ENCODE results near the gene POMT1. TPM values are rescaled to one million over a fixed set of nuclear protein-coding genes. Genes with fewer than 3 reads are reported as not detected.

The POMT1 gene
- total and polyA plus RNA-seq, 2 donors (not counting 3 experiments of a cell fraction or from before 2014, with no cell fraction given), result 44.7 to 53.9 TPM

DNA sequence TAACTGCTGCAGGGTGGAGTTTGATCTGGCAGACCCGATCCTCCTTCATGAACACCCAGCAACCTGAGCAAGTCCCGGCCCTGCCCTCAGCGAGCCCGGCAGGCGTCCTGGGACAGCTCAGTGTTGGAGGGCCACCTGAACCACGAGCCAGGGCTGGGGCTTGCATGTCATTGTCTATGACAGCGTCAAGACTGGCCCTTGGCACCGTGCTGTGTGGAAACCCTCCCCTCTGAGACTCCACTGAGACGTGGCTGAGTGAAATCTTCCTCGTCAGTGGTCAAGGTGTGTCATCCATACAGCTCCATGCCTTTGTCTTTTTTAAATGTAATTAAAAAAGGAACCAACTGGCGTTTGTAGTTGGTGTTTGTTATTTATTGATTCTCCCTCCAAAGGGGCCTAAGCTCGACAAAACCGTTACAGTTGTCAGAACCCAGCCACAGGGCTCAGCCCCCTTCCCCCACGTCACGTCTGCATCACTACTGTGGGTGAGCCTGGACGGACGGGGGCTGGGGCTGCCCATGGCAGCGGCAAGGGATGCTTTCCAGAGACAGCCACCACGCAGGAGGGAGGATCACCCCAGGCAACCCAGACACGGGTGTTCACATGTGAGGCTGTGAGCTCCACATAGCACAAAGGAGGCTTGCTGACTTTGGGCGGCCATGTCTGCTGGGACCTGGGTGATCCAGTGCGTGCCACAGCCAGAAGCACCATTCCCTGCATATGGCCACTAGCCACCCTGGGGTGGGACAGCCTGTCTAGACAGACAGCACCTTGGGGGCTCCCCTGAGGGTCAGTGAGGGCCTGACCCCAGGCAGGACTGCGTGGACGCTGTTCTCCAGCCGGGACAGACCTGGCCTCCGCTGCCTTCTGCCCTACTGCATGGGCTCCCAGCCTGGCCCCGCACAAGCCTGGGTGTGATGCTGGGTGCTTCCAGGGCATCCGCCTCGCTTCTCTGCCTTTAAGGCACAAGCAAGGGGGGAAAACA lies 21.0 kb downstream of the POMT1 start:
- no peaks in the 10 kb centered on the region for H3K9me3 ChIP-seq (replicated peaks; ENCODE audit: control insufficient read depth, insufficient read depth, low read length)
- DNase-seq (ENCODE audit: low read depth, low spot score), result no peak
- no peak for TF ChIP-seq GATA2 (IDR thresholded peaks at IDR 0.05; ENCODE audit: insufficient read depth, insufficient read length, low read depth, low read length)
- no peak for TF ChIP-seq JUN (IDR thresholded peaks at IDR 0.05; ENCODE audit: borderline replicate concordance, insufficient read depth, insufficient read length, low read depth)
- no peak for TF ChIP-seq POLR2AphosphoS5 (IDR thresholded peaks at IDR 0.05; ENCODE audit: insufficient read depth, low read depth, low read length)
- TF ChIP-seq, protein P1, sequence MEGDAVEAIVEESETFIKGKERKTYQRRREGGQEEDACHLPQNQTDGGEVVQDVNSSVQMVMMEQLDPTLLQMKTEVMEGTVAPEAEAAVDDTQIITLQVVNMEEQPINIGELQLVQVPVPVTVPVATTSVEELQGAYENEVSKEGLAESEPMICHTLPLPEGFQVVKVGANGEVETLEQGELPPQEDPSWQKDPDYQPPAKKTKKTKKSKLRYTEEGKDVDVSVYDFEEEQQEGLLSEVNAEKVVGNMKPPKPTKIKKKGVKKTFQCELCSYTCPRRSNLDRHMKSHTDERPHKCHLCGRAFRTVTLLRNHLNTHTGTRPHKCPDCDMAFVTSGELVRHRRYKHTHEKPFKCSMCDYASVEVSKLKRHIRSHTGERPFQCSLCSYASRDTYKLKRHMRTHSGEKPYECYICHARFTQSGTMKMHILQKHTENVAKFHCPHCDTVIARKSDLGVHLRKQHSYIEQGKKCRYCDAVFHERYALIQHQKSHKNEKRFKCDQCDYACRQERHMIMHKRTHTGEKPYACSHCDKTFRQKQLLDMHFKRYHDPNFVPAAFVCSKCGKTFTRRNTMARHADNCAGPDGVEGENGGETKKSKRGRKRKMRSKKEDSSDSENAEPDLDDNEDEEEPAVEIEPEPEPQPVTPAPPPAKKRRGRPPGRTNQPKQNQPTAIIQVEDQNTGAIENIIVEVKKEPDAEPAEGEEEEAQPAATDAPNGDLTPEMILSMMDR (IDR thresholded peaks at IDR 0.05; ENCODE audit: extremely low read depth in 1 of 2, insufficient read depth in 1 of 2, low read depth in 1 of 2, low read length in 2 of 2), result no peak
- no peak for TF ChIP-seq EZH2 (IDR thresholded peaks at IDR 0.05; ENCODE audit: borderline replicate concordance, low read depth, low read length, severe bottlenecking)
- TF ChIP-seq FOS (IDR thresholded peaks at IDR 0.05; ENCODE audit: borderline replicate concordance, insufficient read depth, low read length), result no peak
- no peak for TF ChIP-seq POLR2A (IDR thresholded peaks at IDR 0.05; ENCODE audit: low read depth, low read length)
- TF ChIP-seq MYC (IDR thresholded peaks at IDR 0.05; ENCODE audit: low read depth, low read length), result no peak
- TF ChIP-seq, protein P2, sequence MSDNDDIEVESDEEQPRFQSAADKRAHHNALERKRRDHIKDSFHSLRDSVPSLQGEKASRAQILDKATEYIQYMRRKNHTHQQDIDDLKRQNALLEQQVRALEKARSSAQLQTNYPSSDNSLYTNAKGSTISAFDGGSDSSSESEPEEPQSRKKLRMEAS (IDR thresholded peaks at IDR 0.05; ENCODE audit: insufficient read depth, insufficient read length), result no peak
- ChIA-PET CTCF (no interaction called here), POLR2A (interaction anchor here (0.6 kb wide), 1 partner anchor 136 kb away, joined by 9 read pairs; no protein-coding TSS in a partner anchor)
- BruUV-seq (replicated peaks), result no TSS peak
- peaks cover 14 to 56% of the 10 kb centered on the region in 2 experiments for H3K36me3 ChIP-seq (ENCODE audit: control insufficient read depth in 2 of 2, extremely low read depth in 1 of 2, insufficient read depth in 2 of 2, low read length in 2 of 2)
- no peaks in the 10 kb centered on the region for H3K9me1 ChIP-seq (replicated peaks; ENCODE audit: control insufficient read depth, extremely low read depth, insufficient read depth, low read length)
- H3K27me3 ChIP-seq (ENCODE audit: control insufficient read depth in 2 of 2, insufficient read depth in 2 of 2, low read length in 2 of 2), result no peaks in the 10 kb centered on the region
- no peak overlapping the region for H2AFZ ChIP-seq (ENCODE audit: low read depth, low read length)
- H4K20me1 ChIP-seq (replicated peaks; ENCODE audit: control insufficient read depth, extremely low read depth, insufficient read depth, low read length), result no peaks in the 10 kb centered on the region
- intact Hi-C loops (cut with micrococcal nuclease), result no loop called here
- no peak for FAIRE-seq
- no peaks in the 10 kb centered on the region for H3K4me1 ChIP-seq (ENCODE audit: control insufficient read depth, extremely low read depth, insufficient read depth, low read length)
- no peaks in the 10 kb centered on the region for H3K79me2 ChIP-seq (ENCODE audit: control insufficient read depth, insufficient read depth, low read length)
- no peak overlapping the region for H3K4me3 ChIP-seq (replicated peaks in 1 of 3; ENCODE audit: insufficient read depth in 1 of 3, low read depth in 1 of 3, low read length in 3 of 3)
- no peak overlapping the region for H3K4me2 ChIP-seq (ENCODE audit: insufficient read depth, low read length)
- H3K27ac ChIP-seq (ENCODE audit: insufficient read depth, low read depth, low read length), result no peak overlapping the region
- no peak overlapping the region for H3K9ac ChIP-seq (replicated peaks; ENCODE audit: extremely low read depth, insufficient read depth, low read length)
- dilution Hi-C loops (cut with MboI; ENCODE audit: extremely low pct_ligation_motif_present, low sequenced_read_pairs), result no loop called here
